Neutrophil (primary cell): Measurements from ENCODE around the gene MTREX.
A peak's percentile ranks its signal among the peaks of the same experiment; 100 is the strongest.

Source experiments
- H3K27ac ChIP-seq: fragments of 200-600 bp; sonication (generic); 2 replicates; pipeline ENCODE4 v1.5.1; 2016; ENCODE audit warnings: mild to moderate bottlenecking, moderate library complexity
- H3K27me3 ChIP-seq: fragments of 200-600 bp; sonication (generic); 2 replicates; pipeline ENCODE4 v1.6.0; 2016; ENCODE audit warnings: mild to moderate bottlenecking
- H3K36me3 ChIP-seq: fragments of 200-600 bp; sonication (generic); 2 replicates; pipeline ENCODE4 v1.5.1; 2017
- H3K4me1 ChIP-seq, 2 experiments: fragments of 200-600 bp in 1 of 2; sonication (generic) in 1 of 2; 1 replicate in 1 of 2; 2 replicates in 1 of 2; pipeline versions ENCODE4 v1.5.1 to v1.6.1; 2013 to 2016; ENCODE audit warnings: low read depth in 1 of 2, low read length in 1 of 2, mild to moderate bottlenecking in 1 of 2, moderate library complexity in 1 of 2; ENCODE audit not compliant: control insufficient read depth in 1 of 2, insufficient read depth in 1 of 2
- H3K4me3 ChIP-seq, 2 experiments: fragments of 200-600 bp in 1 of 2; sonication (generic) in 1 of 2; 1 replicate in 1 of 2; 2 replicates in 1 of 2; pipeline ENCODE4 v1.5.1; 2013 to 2016; ENCODE audit warnings: low read depth in 1 of 2, low read length in 1 of 2, mild to moderate bottlenecking in 1 of 2, moderate library complexity in 1 of 2
- H3K9me3 ChIP-seq: fragments of 200-600 bp; sonication (generic); 2 replicates; pipeline ENCODE4 v1.5.1; 2016
- CTCF ChIP-seq: fragments of 200-600 bp; sonication (generic); IDR thresholded peaks from 2 replicates; pipeline ENCODE4 v1.5.1; 2016; ENCODE audit warnings: antibody characterized with exemption

Gene MTREX

GRCh38 chr5:55338810-55339243 is 31.0 kb downstream of the MTREX start:
- peaks cover 30% of the 10 kb centered on the region for H3K36me3 ChIP-seq
- H3K4me1 ChIP-seq, result no peaks in the 10 kb centered on the region
- H3K27me3 ChIP-seq, result no peaks in the 10 kb centered on the region
- no peaks in the 10 kb centered on the region for H3K9me3 ChIP-seq
- no peak overlapping the region for H3K27ac ChIP-seq
- no peak for TF ChIP-seq CTCF
- no peak overlapping the region for H3K4me3 ChIP-seq

DNA sequence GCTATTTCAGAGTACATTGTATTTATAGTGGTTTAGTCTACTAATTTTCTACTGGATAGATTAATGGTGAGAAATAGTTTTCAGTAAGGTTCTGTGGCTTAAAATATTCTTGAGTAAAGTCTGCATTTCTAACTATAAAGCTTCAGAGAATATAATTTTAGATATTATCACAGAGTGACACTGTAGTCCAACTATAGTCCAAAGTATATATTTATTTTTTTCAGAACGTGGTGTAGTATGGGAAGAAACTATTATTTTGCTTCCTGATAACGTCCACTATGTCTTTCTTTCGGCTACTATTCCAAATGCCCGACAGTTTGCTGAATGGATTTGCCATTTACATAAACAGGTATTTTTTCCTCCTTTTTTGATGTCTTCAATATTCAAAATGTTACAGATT is 35.3 kb downstream of the MTREX start:
- Histone ChIP-seq H3K4me3 (no peak overlapping the region), H3K4me1 (no peaks in the 10 kb centered on the region), H3K9me3 (no peaks in the 10 kb centered on the region), H3K36me3 (peaks cover 48% of the 10 kb centered on the region), H3K27ac (no peak overlapping the region), H3K27me3 (no peaks in the 10 kb centered on the region)
- TF ChIP-seq CTCF, result no peak

DNA sequence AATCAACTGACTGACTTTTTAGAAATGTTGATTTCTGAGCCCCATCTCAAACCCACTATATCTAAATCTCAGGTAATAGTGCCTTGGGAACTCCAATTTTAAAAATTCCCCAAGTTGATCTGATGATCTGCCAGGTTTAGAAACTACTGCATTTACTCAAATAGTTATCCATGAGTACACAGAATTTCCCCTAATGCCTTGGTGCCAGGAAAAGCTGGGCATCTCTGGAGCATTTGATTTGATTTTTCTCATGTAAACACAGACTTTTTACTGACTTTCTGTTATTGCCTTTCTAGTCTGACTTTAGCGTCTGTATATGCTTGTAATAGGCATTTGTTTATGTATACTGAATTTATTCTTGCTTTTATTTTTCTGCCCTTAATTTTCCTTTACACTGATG is 35.8 kb downstream of the MTREX start:
- H3K4me3 ChIP-seq, result no peak overlapping the region
- H3K4me1 ChIP-seq, result no peaks in the 10 kb centered on the region
- no peak for TF ChIP-seq CTCF
- H3K36me3 ChIP-seq, result peaks cover 53% of the 10 kb centered on the region
- no peaks in the 10 kb centered on the region for H3K9me3 ChIP-seq
- no peaks in the 10 kb centered on the region for H3K27me3 ChIP-seq
- no peak overlapping the region for H3K27ac ChIP-seq

- peak; percentile 53 for TF ChIP-seq CTCF
- Histone ChIP-seq H3K36me3 (peaks cover 59% of the 10 kb centered on the region), H3K9me3 (no peaks in the 10 kb centered on the region), H3K27ac (no peak overlapping the region), H3K4me3 (no peak overlapping the region), H3K27me3 (no peaks in the 10 kb centered on the region), H3K4me1 (no peaks in the 10 kb centered on the region)
Observed at GRCh38 chr5:55344392-55344992, 36.7 kb downstream of the MTREX start.

DNA sequence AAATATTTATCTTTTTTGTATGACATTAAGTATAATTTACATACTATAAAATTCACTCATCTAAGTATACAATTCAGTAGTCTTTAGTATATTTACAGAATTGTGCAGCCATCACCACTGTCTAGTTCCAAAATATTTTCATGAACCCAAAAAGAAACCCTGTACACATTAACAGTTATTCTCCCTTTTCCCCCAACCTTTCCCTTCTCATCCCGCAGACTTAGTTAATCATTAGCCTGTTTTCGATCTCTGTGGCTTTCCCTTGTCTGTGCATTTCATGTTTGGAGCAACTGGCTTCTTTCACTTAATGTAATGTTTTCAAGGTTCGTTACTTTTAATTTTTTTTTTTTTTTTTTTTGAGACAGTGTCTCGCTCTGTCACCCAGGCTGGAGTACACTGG is 37.5 kb downstream of the MTREX start:
- H3K27ac ChIP-seq, result no peak overlapping the region
- peaks cover 63% of the 10 kb centered on the region for H3K36me3 ChIP-seq
- no peak for TF ChIP-seq CTCF
- H3K27me3 ChIP-seq, result no peaks in the 10 kb centered on the region
- H3K4me3 ChIP-seq, result no peak overlapping the region
- no peaks in the 10 kb centered on the region for H3K4me1 ChIP-seq
- H3K9me3 ChIP-seq, result no peaks in the 10 kb centered on the region

GRCh38 chr5:55347786-55348185 is 40.0 kb downstream of the MTREX start:
- H3K27ac ChIP-seq, result no peak overlapping the region
- no peaks in the 10 kb centered on the region for H3K4me1 ChIP-seq
- H3K9me3 ChIP-seq, result no peaks in the 10 kb centered on the region
- H3K4me3 ChIP-seq, result no peak overlapping the region
- no peak for TF ChIP-seq CTCF
- peaks cover 55% of the 10 kb centered on the region for H3K36me3 ChIP-seq
- H3K27me3 ChIP-seq, result no peaks in the 10 kb centered on the region
